ENCODE results near the gene ASPN. TPM values are rescaled to one million over a fixed set of nuclear protein-coding genes. Genes with fewer than 3 reads are reported as not detected.

The ASPN gene
- total and polyA plus RNA-seq, 2 donors (not counting 3 experiments of a cell fraction or from before 2014, with no cell fraction given), result not detected

DNA sequence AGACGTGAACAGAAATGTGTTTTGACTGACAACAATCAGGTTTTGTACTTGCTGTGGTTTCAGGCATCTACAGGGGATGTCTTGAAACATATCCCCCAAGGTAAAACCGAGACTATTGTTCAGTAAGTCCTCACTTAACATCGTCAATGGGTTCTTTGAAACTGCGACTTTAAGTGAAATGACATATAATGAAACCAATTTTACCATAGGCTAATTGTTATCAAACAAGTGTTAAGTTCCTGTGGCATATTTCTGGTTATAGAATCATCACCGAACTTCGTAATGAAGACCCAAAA lies 41.6 kb downstream of the ASPN start:
- dilution Hi-C loops (cut with MboI; ENCODE audit: extremely low pct_ligation_motif_present, low sequenced_read_pairs), result no loop called here
- H3K4me3 ChIP-seq (replicated peaks in 1 of 3; ENCODE audit: insufficient read depth in 1 of 3, low read depth in 1 of 3, low read length in 3 of 3), result no peak overlapping the region

More for the DNA sequence above, 41.6 kb downstream of the ASPN start:
- TF ChIP-seq GATA2 (IDR thresholded peaks at IDR 0.05; ENCODE audit: insufficient read depth, insufficient read length, low read depth, low read length) (no peak), POLR2AphosphoS5 (IDR thresholded peaks at IDR 0.05; ENCODE audit: insufficient read depth, low read depth, low read length) (no peak), MAX (IDR thresholded peaks at IDR 0.05; ENCODE audit: insufficient read depth, insufficient read length) (no peak), JUN (IDR thresholded peaks at IDR 0.05; ENCODE audit: borderline replicate concordance, insufficient read depth, insufficient read length, low read depth) (no peak), POLR2A (IDR thresholded peaks at IDR 0.05; ENCODE audit: low read depth, low read length) (no peak), MYC (IDR thresholded peaks at IDR 0.05; ENCODE audit: low read depth, low read length) (no peak), EZH2 (IDR thresholded peaks at IDR 0.05; ENCODE audit: borderline replicate concordance, low read depth, low read length, severe bottlenecking) (no peak), FOS (IDR thresholded peaks at IDR 0.05; ENCODE audit: borderline replicate concordance, insufficient read depth, low read length) (no peak)
- TF ChIP-seq, protein P1, sequence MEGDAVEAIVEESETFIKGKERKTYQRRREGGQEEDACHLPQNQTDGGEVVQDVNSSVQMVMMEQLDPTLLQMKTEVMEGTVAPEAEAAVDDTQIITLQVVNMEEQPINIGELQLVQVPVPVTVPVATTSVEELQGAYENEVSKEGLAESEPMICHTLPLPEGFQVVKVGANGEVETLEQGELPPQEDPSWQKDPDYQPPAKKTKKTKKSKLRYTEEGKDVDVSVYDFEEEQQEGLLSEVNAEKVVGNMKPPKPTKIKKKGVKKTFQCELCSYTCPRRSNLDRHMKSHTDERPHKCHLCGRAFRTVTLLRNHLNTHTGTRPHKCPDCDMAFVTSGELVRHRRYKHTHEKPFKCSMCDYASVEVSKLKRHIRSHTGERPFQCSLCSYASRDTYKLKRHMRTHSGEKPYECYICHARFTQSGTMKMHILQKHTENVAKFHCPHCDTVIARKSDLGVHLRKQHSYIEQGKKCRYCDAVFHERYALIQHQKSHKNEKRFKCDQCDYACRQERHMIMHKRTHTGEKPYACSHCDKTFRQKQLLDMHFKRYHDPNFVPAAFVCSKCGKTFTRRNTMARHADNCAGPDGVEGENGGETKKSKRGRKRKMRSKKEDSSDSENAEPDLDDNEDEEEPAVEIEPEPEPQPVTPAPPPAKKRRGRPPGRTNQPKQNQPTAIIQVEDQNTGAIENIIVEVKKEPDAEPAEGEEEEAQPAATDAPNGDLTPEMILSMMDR (IDR thresholded peaks at IDR 0.05; ENCODE audit: extremely low read depth in 1 of 2, insufficient read depth in 1 of 2, low read depth in 1 of 2, low read length in 2 of 2), result no peak
- no peaks in the 10 kb centered on the region for H3K36me3 ChIP-seq (ENCODE audit: control insufficient read depth in 2 of 2, extremely low read depth in 1 of 2, insufficient read depth in 2 of 2, low read length in 2 of 2)
- FAIRE-seq (no peak), DNase-seq (ENCODE audit: low read depth, low spot score) (no peak)
- H3K9me1 ChIP-seq (replicated peaks; ENCODE audit: control insufficient read depth, extremely low read depth, insufficient read depth, low read length), result no peaks in the 10 kb centered on the region
- no peak overlapping the region for H2AFZ ChIP-seq (ENCODE audit: low read depth, low read length)
- H3K4me2 ChIP-seq (ENCODE audit: insufficient read depth, low read length), result no peak overlapping the region
- no peaks in the 10 kb centered on the region for H3K27me3 ChIP-seq (ENCODE audit: control insufficient read depth in 2 of 2, insufficient read depth in 2 of 2, low read length in 2 of 2)
- H3K27ac ChIP-seq (ENCODE audit: insufficient read depth, low read depth, low read length), result no peak overlapping the region
- intact Hi-C loops (cut with micrococcal nuclease), result no loop called here
- POLR2A ChIA-PET, result no interaction called here
- CTCF ChIA-PET, result interaction anchor here (0.9 to 2.5 kb wide), 5 partner anchors 29 to 119 kb away, joined by 3 to 37 read pairs (median 3); partner anchors contain the start of genes CENPP and NOL8
- no peaks in the 10 kb centered on the region for H4K20me1 ChIP-seq (replicated peaks; ENCODE audit: control insufficient read depth, extremely low read depth, insufficient read depth, low read length)
- H3K4me1 ChIP-seq (ENCODE audit: control insufficient read depth, extremely low read depth, insufficient read depth, low read length), result no peaks in the 10 kb centered on the region
- no peak overlapping the region for H3K9ac ChIP-seq (replicated peaks; ENCODE audit: extremely low read depth, insufficient read depth, low read length)
- no peaks in the 10 kb centered on the region for H3K79me2 ChIP-seq (ENCODE audit: control insufficient read depth, insufficient read depth, low read length)
- no TSS peak for BruUV-seq (replicated peaks)
- H3K9me3 ChIP-seq (replicated peaks; ENCODE audit: control insufficient read depth, insufficient read depth, low read length), result no peaks in the 10 kb centered on the region

Data from endothelial cell of umbilical vein (primary cell).